ENCODE measurements around the gene PXDC1. TPM values are rescaled to one million over a fixed set of nuclear protein-coding genes. Genes with fewer than 3 reads are reported as not detected.

PXDC1 gene
- total and polyA plus RNA-seq, 4 donors, result 21.0 to 53.8 (median 43.3) TPM

DNA sequence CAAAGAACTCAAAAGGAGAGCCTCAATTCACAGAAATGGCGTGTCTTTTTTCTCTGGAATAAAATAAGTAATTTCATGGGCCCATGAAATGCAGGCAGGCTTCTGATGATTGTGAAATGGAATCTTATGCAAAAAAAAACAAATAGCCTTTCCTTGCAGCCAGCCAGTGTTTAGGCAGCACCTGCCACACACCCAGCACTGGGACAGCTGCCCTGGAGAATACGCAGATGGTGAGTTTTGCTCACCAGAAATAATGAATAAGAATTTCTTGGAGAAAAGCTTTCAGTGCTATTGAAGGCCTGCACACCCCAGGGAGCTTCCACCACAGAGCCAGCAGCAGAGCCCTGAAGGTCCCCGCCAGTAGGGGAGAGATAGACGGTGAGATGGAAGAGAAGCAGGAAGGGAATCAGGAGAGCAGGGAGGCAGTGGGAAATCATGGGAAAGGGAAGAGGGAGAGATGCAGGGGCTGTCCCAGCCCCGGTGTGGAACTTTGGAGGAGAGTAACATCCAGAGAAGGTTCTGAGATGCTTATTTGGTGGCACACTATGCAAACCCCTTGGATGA lies 54.9 kb downstream of the PXDC1 start:
- Histone ChIP-seq H3K27me3 (ENCODE audit: control insufficient read depth in 3 of 3, insufficient read depth in 3 of 3, low read length in 2 of 3) (no peaks in the 10 kb centered on the region), H3K9ac (ENCODE audit: insufficient read depth in 1 of 2, low read length in 2 of 2) (no peak overlapping the region), H3K27ac (ENCODE audit: low read depth in 1 of 2, low read length in 1 of 2) (no peak overlapping the region), H3K9me3 (ENCODE audit: control insufficient read depth in 4 of 4, insufficient read depth in 3 of 4, low read length in 3 of 4) (no peaks in the 10 kb centered on the region), H3K4me1 (ENCODE audit: control insufficient read depth in 5 of 5, insufficient read depth in 5 of 5, low read length in 5 of 5) (no peaks in the 10 kb centered on the region), H3K36me3 (ENCODE audit: control insufficient read depth in 4 of 4, insufficient read depth in 4 of 4, low read length in 4 of 4) (no peaks in the 10 kb centered on the region), H3K4me3 (no peak overlapping the region)
- WGBS, 2 donors, result 85 to 86% methylated on average over 5 of the region's 5 CpGs
- DNase-seq (no peak), ATAC-seq (ENCODE audit: insufficient read depth, low FRiP score) (no peak)
- no peak for TF ChIP-seq CTCF (IDR thresholded peaks at IDR 0.05; ENCODE audit: control extremely low read depth, extremely low read depth)

DNA sequence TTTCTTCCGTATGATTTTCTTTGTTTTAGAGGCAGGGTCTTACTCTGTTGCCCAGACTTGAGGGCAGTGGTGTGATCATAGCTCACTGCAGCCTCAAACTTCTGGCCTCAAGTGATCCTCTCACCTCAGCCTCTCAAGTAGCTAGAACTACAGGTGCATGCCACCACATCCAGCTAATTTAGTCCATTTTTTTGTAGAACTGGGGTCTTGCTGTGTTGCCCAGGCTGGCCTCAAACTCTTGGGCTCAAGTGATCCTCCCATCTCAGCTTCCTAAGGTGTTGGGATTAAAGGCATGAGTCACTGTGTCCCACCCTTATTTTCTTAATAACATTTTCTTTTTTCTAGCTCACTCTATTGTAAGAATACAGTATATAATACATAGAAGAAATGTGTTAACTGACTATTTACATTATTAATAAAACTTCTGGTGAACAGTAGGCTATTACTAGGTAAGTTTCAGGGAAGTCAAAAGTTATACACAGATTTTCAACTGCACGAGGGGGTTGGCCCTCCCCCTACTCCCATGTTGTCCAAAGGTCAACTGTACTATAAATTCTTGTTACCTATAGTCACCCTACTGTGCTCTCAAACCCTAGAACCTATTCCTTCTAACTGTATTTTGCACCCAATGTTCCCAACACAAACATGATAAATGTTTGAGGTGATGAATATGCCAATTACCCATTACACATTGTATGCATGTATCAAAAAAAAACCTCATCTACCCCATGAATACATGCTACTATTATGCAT lies 56.3 kb downstream of the PXDC1 start:
- Histone ChIP-seq H3K27ac (ENCODE audit: low read depth in 1 of 2, low read length in 1 of 2) (no peak overlapping the region), H3K4me1 (ENCODE audit: control insufficient read depth in 5 of 5, insufficient read depth in 5 of 5, low read length in 5 of 5) (no peaks in the 10 kb centered on the region), H3K9ac (ENCODE audit: insufficient read depth in 1 of 2, low read length in 2 of 2) (no peak overlapping the region), H3K36me3 (ENCODE audit: control insufficient read depth in 4 of 4, insufficient read depth in 4 of 4, low read length in 4 of 4) (no peaks in the 10 kb centered on the region), H3K9me3 (ENCODE audit: control insufficient read depth in 4 of 4, insufficient read depth in 3 of 4, low read length in 3 of 4) (no peaks in the 10 kb centered on the region), H3K27me3 (ENCODE audit: control insufficient read depth in 3 of 3, insufficient read depth in 3 of 3, low read length in 2 of 3) (no peaks in the 10 kb centered on the region), H3K4me3 (no peak overlapping the region)
- no peak for ATAC-seq (ENCODE audit: insufficient read depth, low FRiP score)
- WGBS, 2 donors, result 73 to 75% methylated on average over 2 of the region's 2 CpGs
- no peak for TF ChIP-seq CTCF (IDR thresholded peaks at IDR 0.05; ENCODE audit: control extremely low read depth, extremely low read depth)
- no peak for DNase-seq

DNA sequence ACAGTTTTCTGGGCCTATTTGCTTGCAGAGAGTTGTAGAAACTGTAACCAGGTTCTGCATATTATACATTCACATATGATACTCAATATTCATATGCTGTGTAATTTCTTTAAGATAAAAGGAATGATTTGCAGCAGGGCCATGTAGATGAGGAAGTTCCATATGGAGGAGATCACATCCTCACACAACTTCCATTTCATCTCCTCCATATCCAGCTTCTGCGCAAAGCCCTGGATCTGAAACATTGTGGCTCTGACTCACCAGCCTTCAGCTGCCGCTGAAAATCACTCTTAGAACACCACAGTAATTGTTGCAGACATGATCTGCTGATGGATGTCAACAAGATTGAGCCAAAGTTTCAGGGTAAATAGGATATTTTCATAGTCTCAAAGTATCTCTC lies 57.7 kb downstream of the PXDC1 start:
- H3K9ac ChIP-seq (ENCODE audit: insufficient read depth in 1 of 2, low read length in 2 of 2), result no peak overlapping the region
- 94 to 95% methylated on average over 2 of the region's 2 CpGs for WGBS, 2 donors
- H3K9me3 ChIP-seq (ENCODE audit: control insufficient read depth in 4 of 4, insufficient read depth in 3 of 4, low read length in 3 of 4), result no peaks in the 10 kb centered on the region
- TF ChIP-seq CTCF (IDR thresholded peaks at IDR 0.05; ENCODE audit: control extremely low read depth, extremely low read depth), result no peak
- ATAC-seq (ENCODE audit: insufficient read depth, low FRiP score), result no peak
- H3K4me1 ChIP-seq (ENCODE audit: control insufficient read depth in 5 of 5, insufficient read depth in 5 of 5, low read length in 5 of 5), result no peaks in the 10 kb centered on the region
- no peak overlapping the region for H3K27ac ChIP-seq (ENCODE audit: low read depth in 1 of 2, low read length in 1 of 2)
- DNase-seq, result no peak
- no peak overlapping the region for H3K4me3 ChIP-seq
- H3K36me3 ChIP-seq (ENCODE audit: control insufficient read depth in 4 of 4, insufficient read depth in 4 of 4, low read length in 4 of 4), result no peaks in the 10 kb centered on the region
- H3K27me3 ChIP-seq (ENCODE audit: control insufficient read depth in 3 of 3, insufficient read depth in 3 of 3, low read length in 2 of 3), result no peaks in the 10 kb centered on the region

Data from lung (tissue), 12 donors.